OCI-LY3 (cell line): ENCODE results near the gene CLRN3.

Source experiments
- H2AFZ ChIP-seq: fragments of 200-600, 300-600 bp; shearing (Covaris generic); 2 replicates; pipeline ENCODE4 v1.6.0; 2014; ENCODE audit warnings: antibody characterized with exemption, low read depth, low read length
- H3K27ac ChIP-seq: fragments of 200-600, 300-600 bp; sonication (generic); 2 replicates; pipeline ENCODE4 v1.5.1; 2014; ENCODE audit warnings: mild to moderate bottlenecking, low read length, moderate library complexity, mixed read lengths
- H3K27me3 ChIP-seq: fragments of 200-600, 300-600 bp; sonication (generic); 2 replicates; pipeline ENCODE4 v1.6.1; 2014; ENCODE audit warnings: low read depth, low read length, mixed read lengths
- H3K36me3 ChIP-seq: fragments of 200-600, 300-600 bp; sonication (generic); replicated peaks from 2 replicates; pipeline ENCODE3; 2014; ENCODE audit warnings: low read depth, low read length, mixed read lengths
- H3K4me1 ChIP-seq: fragments of 300-600, 200-600 bp; sonication (generic); 2 replicates; pipeline ENCODE4 v1.6.1; 2014; ENCODE audit warnings: low read length, mixed read lengths
- H3K4me2 ChIP-seq: fragments of 200-600, 300-600 bp; sonication (generic); 2 replicates; pipeline ENCODE4 v1.6.1; 2014; ENCODE audit warnings: low read length, mixed read lengths
- H3K4me3 ChIP-seq: fragments of 300-600, 200-600 bp; sonication (generic); 2 replicates; pipeline ENCODE4 v1.5.1; 2014; ENCODE audit warnings: antibody characterized with exemption, mild to moderate bottlenecking, low read length, moderate library complexity
- H3K79me2 ChIP-seq: fragments of 300-600, 200-600 bp; shearing (Covaris generic); 2 replicates; pipeline ENCODE4 v1.6.1; 2014; ENCODE audit warnings: mild to moderate bottlenecking, low read length, mixed read lengths
- H3K9ac ChIP-seq: fragments of 300-600, 200-600 bp; shearing (Covaris generic); 2 replicates; pipeline ENCODE4 v1.6.0; 2014; ENCODE audit warnings: mild to moderate bottlenecking, low read length, moderate library complexity
- H3K9me3 ChIP-seq: fragments of 200-600, 300-600 bp; shearing (Covaris generic); 2 replicates; pipeline ENCODE4 v1.6.1; 2014; ENCODE audit warnings: low read length, mixed read lengths; ENCODE audit not compliant: insufficient read depth
- H4K20me1 ChIP-seq: fragments of 200-600, 300-600 bp; sonication (generic); 2 replicates; pipeline ENCODE4 v1.6.1; 2016; ENCODE audit warnings: low read length, mixed read lengths; ENCODE audit not compliant: insufficient read depth
- CTCF ChIP-seq: fragments of 200-600, 300-600 bp; sonication (generic); IDR thresholded peaks from 2 replicates; pipeline ENCODE4 v1.5.1; 2014; ENCODE audit warnings: antibody characterized with exemption, low read length, low read depth
- EZH2phosphoT487 ChIP-seq: fragments of 200-600 bp; shearing (Covaris generic); IDR thresholded peaks from 2 replicates; pipeline ENCODE4 v1.6.1; 2018; ENCODE audit warnings: antibody characterized with exemption, mixed run types, low read depth

CLRN3 gene

GRCh38 chr10:127921075-127921752 is 28.5 kb upstream of the CLRN3 start:
- H3K36me3 ChIP-seq = no peaks in the 10 kb centered on the region
- no peak overlapping the region for H3K4me2 ChIP-seq
- no peak overlapping the region for H3K4me3 ChIP-seq
- H3K9ac ChIP-seq = no peak overlapping the region
- no peaks in the 10 kb centered on the region for H3K4me1 ChIP-seq
- H3K79me2 ChIP-seq = no peaks in the 10 kb centered on the region
- no peaks in the 10 kb centered on the region for H3K27me3 ChIP-seq
- H3K27ac ChIP-seq = no peak overlapping the region
- TF ChIP-seq CTCF (no peak), EZH2phosphoT487 (no peak)
- H4K20me1 ChIP-seq = no peaks in the 10 kb centered on the region
- H2AFZ ChIP-seq = no peak overlapping the region
- no peaks in the 10 kb centered on the region for H3K9me3 ChIP-seq

- no peaks in the 10 kb centered on the region for H4K20me1 ChIP-seq
- no peaks in the 10 kb centered on the region for H3K27me3 ChIP-seq
- TF ChIP-seq EZH2phosphoT487 (no peak), CTCF (no peak)
- H2AFZ ChIP-seq = no peak overlapping the region
- no peaks in the 10 kb centered on the region for H3K9me3 ChIP-seq
- no peak overlapping the region for H3K4me3 ChIP-seq
- no peaks in the 10 kb centered on the region for H3K36me3 ChIP-seq
- no peak overlapping the region for H3K4me2 ChIP-seq
- H3K79me2 ChIP-seq = no peaks in the 10 kb centered on the region
- no peak overlapping the region for H3K27ac ChIP-seq
- no peak overlapping the region for H3K9ac ChIP-seq
- no peaks in the 10 kb centered on the region for H3K4me1 ChIP-seq
Observed at GRCh38 chr10:127920306-127921074, 27.7 kb upstream of the CLRN3 start.

GRCh38 chr10:127919418-127920271 is 26.9 kb upstream of the CLRN3 start:
- no peaks in the 10 kb centered on the region for H3K9me3 ChIP-seq
- no peak overlapping the region for H3K27ac ChIP-seq
- no peak overlapping the region for H2AFZ ChIP-seq
- no peak overlapping the region for H3K4me2 ChIP-seq
- H3K4me1 ChIP-seq = no peaks in the 10 kb centered on the region
- H3K79me2 ChIP-seq = no peaks in the 10 kb centered on the region
- no peaks in the 10 kb centered on the region for H3K36me3 ChIP-seq
- H3K27me3 ChIP-seq = no peaks in the 10 kb centered on the region
- H3K9ac ChIP-seq = no peak overlapping the region
- TF ChIP-seq EZH2phosphoT487 = no peak
- TF ChIP-seq CTCF = no peak
- H4K20me1 ChIP-seq = no peaks in the 10 kb centered on the region
- no peak overlapping the region for H3K4me3 ChIP-seq

- H3K4me1 ChIP-seq = no peaks in the 10 kb centered on the region
- H3K9me3 ChIP-seq = no peaks in the 10 kb centered on the region
- H4K20me1 ChIP-seq = no peaks in the 10 kb centered on the region
- H3K27ac ChIP-seq = no peak overlapping the region
- no peaks in the 10 kb centered on the region for H3K27me3 ChIP-seq
- H3K79me2 ChIP-seq = no peaks in the 10 kb centered on the region
- H3K4me2 ChIP-seq = no peak overlapping the region
- no peak overlapping the region for H3K4me3 ChIP-seq
- no peaks in the 10 kb centered on the region for H3K36me3 ChIP-seq
- H2AFZ ChIP-seq = no peak overlapping the region
- H3K9ac ChIP-seq = no peak overlapping the region
- TF ChIP-seq CTCF (no peak), EZH2phosphoT487 (no peak)
Observed at GRCh38 chr10:127918572-127918971, 25.8 kb upstream of the CLRN3 start.
